HG03095 (cell line): ENCODE data around the gene CLEC18B.
A peak's percentile ranks its signal among the peaks of the same experiment; 100 is the strongest.
"Not testable (repeated sequence)": the region's sequence is repeated elsewhere in the genome, so short reads cannot be mapped to it uniquely, and the experiment has no call there.

ENCODE experiments used
- ATAC-seq: cut with Tn5 transposase; IDR thresholded peaks from one replicate; pipeline ENCODE4 v1.9.1; 2021; ENCODE audit warnings: moderate library complexity; ENCODE audit not compliant: unreplicated experiment

The CLEC18B gene

GRCh38 chr16:74420612-74421481 is at the start of gene CLEC18B:
TSS of gene CLEC18B (minus strand) at chr16:74421478. CDS start at chr16:74421270, 208 bp downstream.
- ATAC-seq = not testable (repeated sequence)

GRCh38 chr16:74469946-74470478 is 48.7 kb upstream of the CLEC18B start:
- no peak for ATAC-seq

GRCh38 chr16:74468807-74469525 is 47.7 kb upstream of the CLEC18B start:
- no peak for ATAC-seq

- ATAC-seq = peak; percentile 76
These were observed 45.6 kb upstream of the CLEC18B start for GRCh38 chr16:74466872-74467271.

- ATAC-seq = no peak
These were observed 44.8 kb upstream of the CLEC18B start for GRCh38 chr16:74465851-74466685.

GRCh38 chr16:74465281-74465680 is 44.0 kb upstream of the CLEC18B start:
- ATAC-seq = no peak

- no peak for ATAC-seq
These were observed 42.6 kb upstream of the CLEC18B start for GRCh38 chr16:74463888-74464287.

GRCh38 chr16:74462361-74462760 is 41.1 kb upstream of the CLEC18B start:
- ATAC-seq = no peak

GRCh38 chr16:74461826-74462225 is 40.5 kb upstream of the CLEC18B start:
- ATAC-seq = no peak

GRCh38 chr16:74460542-74460941 is 39.3 kb upstream of the CLEC18B start:
- ATAC-seq = no peak

GRCh38 chr16:74456290-74456625 is 35.0 kb upstream of the CLEC18B start:
- ATAC-seq = no peak

GRCh38 chr16:74455619-74456289 is 34.5 kb upstream of the CLEC18B start:
- no peak for ATAC-seq

GRCh38 chr16:74455213-74455612 is 33.9 kb upstream of the CLEC18B start:
- ATAC-seq = no peak

GRCh38 chr16:74451951-74452758 is 30.9 kb upstream of the CLEC18B start:
- ATAC-seq = peak; percentile 80

- ATAC-seq = no peak
These were observed 29.9 kb upstream of the CLEC18B start for GRCh38 chr16:74450967-74451760.

- ATAC-seq = no peak
These were observed 29.0 kb upstream of the CLEC18B start for GRCh38 chr16:74450236-74450635.

GRCh38 chr16:74449470-74449869 is 28.2 kb upstream of the CLEC18B start:
- ATAC-seq = no peak

- ATAC-seq = no peak
These were observed 27.7 kb upstream of the CLEC18B start for GRCh38 chr16:74448990-74449389.

GRCh38 chr16:74447578-74447977 is 26.3 kb upstream of the CLEC18B start:
- no peak for ATAC-seq
